ENCODE data around the gene ITGB5.

GRCh38 chr3:124858275-124858674, 28.9 kb downstream of the ITGB5 start:
- TF ChIP-seq CTCF (IDR thresholded peaks at IDR 0.05; ENCODE audit: low read depth, low read length, missing input control) = no peak
- TF ChIP-seq MAX (IDR thresholded peaks at IDR 0.05) = no peak
- no peak for TF ChIP-seq GABPA (IDR thresholded peaks at IDR 0.05 in 1 of 2, conservative IDR thresholded peaks at IDR 0.05 in 1 of 2)

Data from liver (tissue), 3 donors.